Panc1 (cell line): ENCODE measurements around the gene BTG2. TPM values are rescaled to one million over a fixed set of nuclear protein-coding genes. Genes with fewer than 3 reads are reported as not detected.

Experiments used
- ATAC-seq: fragments of 200-7000 bp; cut with Tn5 transposase; 2 replicates; pipeline ENCODE4 v1.9.1; 2020; ENCODE audit warnings: mild to moderate bottlenecking, moderate library complexity
- BruUV-seq: library from RNA; stranded (reverse); fragments of 400-500 nt; replicated peaks from 2 replicates; lab custom pipeline; 2021; lab: Mats Ljungman, UMichigan
- CTCF ChIA-PET: fragments of 300-600 bp; sonication (Branson Sonifier 250); formaldehyde crosslinking; loops from one replicate; lab custom pipeline; 2022; ENCODE audit warnings: antibody characterized with exemption; lab: Charles Lee
- POLR2A ChIA-PET: fragments of 300-600 bp; sonication (Branson Sonifier 250); formaldehyde crosslinking; loops from one replicate; lab custom pipeline; 2022; ENCODE audit warnings: antibody characterized with exemption; lab: Charles Lee
- DNase-seq: peaks from one replicate; pipeline ENCODE4 v3.0.0-alpha.2; 2010; ENCODE audit warnings: low read depth, low spot score
- H3K27ac ChIP-seq: 2 replicates; pipeline ENCODE4 v1.5.1; 2011; ENCODE audit warnings: mild to moderate bottlenecking, low read length, inconsistent platforms
- H3K27me3 ChIP-seq: fragments of 200-500 bp; sonication (Bioruptor generic); 2 replicates; pipeline ENCODE4 v1.6.0; 2014; ENCODE audit warnings: low read length, inconsistent platforms; ENCODE audit not compliant: control insufficient read depth, insufficient read depth
- H3K36me3 ChIP-seq: fragments of 200-500 bp; sonication (Bioruptor generic); 2 replicates; pipeline ENCODE4 v1.5.1; 2014; ENCODE audit warnings: inconsistent platforms, mild to moderate bottlenecking, low read length, moderate library complexity; ENCODE audit not compliant: control insufficient read depth, insufficient read depth
- H3K4me1 ChIP-seq: 2 replicates; pipeline ENCODE4 v1.5.1; 2011; ENCODE audit warnings: inconsistent platforms, mild to moderate bottlenecking, low read length, moderate library complexity; ENCODE audit not compliant: control insufficient read depth, insufficient read depth
- H3K4me3 ChIP-seq, 2 experiments: 2 replicates each; pipeline ENCODE4 v1.5.1; 2011 to 2012; ENCODE audit warnings: low read depth in 2 of 2, low read length in 2 of 2, mild to moderate bottlenecking in 2 of 2, inconsistent platforms in 1 of 2, moderate library complexity in 1 of 2
- H3K9me3 ChIP-seq: fragments of 200-500 bp; sonication (Bioruptor generic); 2 replicates; pipeline ENCODE4 v1.5.1; 2014; ENCODE audit warnings: low read depth, mild to moderate bottlenecking, inconsistent platforms, low read length, moderate library complexity; ENCODE audit not compliant: control insufficient read depth, insufficient read depth
- CTCF ChIP-seq: fragments of 450-650 bp; IDR thresholded peaks from 2 replicates; pipeline ENCODE4 v1.5.1; 2017; ENCODE audit warnings: mild to moderate bottlenecking
- POLR2AphosphoS5 ChIP-seq: IDR thresholded peaks from 2 replicates; pipeline ENCODE4 v1.6.1; 2012; ENCODE audit warnings: mild to moderate bottlenecking, low read depth, low read length, moderate library complexity
- REST ChIP-seq, 2 experiments: IDR thresholded peaks; 2 replicates each; pipeline ENCODE4 v1.6.1; 2011 to 2012; ENCODE audit warnings: low read depth in 2 of 2, control low read depth in 1 of 2, low read length in 1 of 2, mild to moderate bottlenecking in 1 of 2, moderate library complexity in 1 of 2; ENCODE audit not compliant: insufficient read depth in 1 of 2
- SIN3A ChIP-seq: IDR thresholded peaks from 2 replicates; pipeline ENCODE4 v1.6.1; 2012; ENCODE audit warnings: low read depth, mild to moderate bottlenecking, low read length, moderate library complexity, borderline replicate concordance; ENCODE audit not compliant: insufficient read depth
- TCF7L2 ChIP-seq: IDR thresholded peaks from 2 replicates; pipeline ENCODE4 v1.6.1; 2011; ENCODE audit warnings: mild to moderate bottlenecking, low read depth, low read length, inconsistent platforms
- in situ Hi-C: cut with HindIII; loops from 2 replicates; pipeline ENCODE4 v1.10.0; 2016; ENCODE audit warnings: low sequenced_read_pairs, low pct_unique_long_range_greater_than_20kb
- intact Hi-C: fragments of 100-400 bp; cut with micrococcal nuclease; formaldehyde crosslinking; loops from one replicate; pipeline ENCODE4 v1.10.0; 2022; ENCODE audit not compliant: unreplicated experiment
- total RNA-seq: library from RNA; stranded (reverse); gene quantifications from one replicate; pipeline ENCODE4 v1.2.1, GENCODE V29; 2021; ENCODE audit not compliant: unreplicated experiment

BTG2 gene
- total RNA-seq, 1 experiment from 2014 or later, result 6.1 TPM

GRCh38 chr1:203288400-203288799, 16.9 kb upstream of the BTG2 start:
- Histone ChIP-seq H3K4me3 (no peak overlapping the region), H3K36me3 (no peaks in the 10 kb centered on the region), H3K27me3 (peaks cover 3% of the 10 kb centered on the region; the same call in 1 of the 2 replicates), H3K27ac (no peak overlapping the region), H3K4me1 (no peaks in the 10 kb centered on the region), H3K9me3 (no peaks in the 10 kb centered on the region)
- intact Hi-C loops (no loop called here), in situ Hi-C loops (no loop called here)
- no TSS peak for BruUV-seq
- no peak for ATAC-seq
- ChIA-PET POLR2A (no interaction called here), CTCF (interaction anchor here (1.1 kb wide), 1 partner anchor 58 kb away, joined by 3 read pairs; no protein-coding TSS in a partner anchor)
- no peak for DNase-seq
- TF ChIP-seq SIN3A, result no peak
- TF ChIP-seq REST (IDR thresholded peaks at IDR 0.05; ENCODE audit: insufficient read depth in 1 of 2, low read depth in 2 of 2, low read length in 1 of 2), result no peak
- no peak for TF ChIP-seq POLR2AphosphoS5
- TF ChIP-seq CTCF, result no peak
- TF ChIP-seq TCF7L2, result no peak

- Histone ChIP-seq H3K4me1 (no peaks in the 10 kb centered on the region), H3K27me3 (peaks cover 3% of the 10 kb centered on the region; the same call in 1 of the 2 replicates), H3K36me3 (no peaks in the 10 kb centered on the region), H3K9me3 (no peaks in the 10 kb centered on the region), H3K27ac (no peak overlapping the region), H3K4me3 (no peak overlapping the region)
- DNase-seq (no peak), ATAC-seq (no peak)
- CTCF ChIA-PET, result interaction anchor here (1.1 kb wide), 1 partner anchor 57 kb away, joined by 3 read pairs; no protein-coding TSS in a partner anchor
- POLR2A ChIA-PET, result no interaction called here
- in situ Hi-C loops (no loop called here), intact Hi-C loops (no loop called here)
- BruUV-seq, result no TSS peak
- TF ChIP-seq POLR2AphosphoS5 (no peak), CTCF (no peak), REST (IDR thresholded peaks at IDR 0.05; ENCODE audit: insufficient read depth in 1 of 2, low read depth in 2 of 2, low read length in 1 of 2) (no peak), SIN3A (no peak), TCF7L2 (no peak)
These were observed 15.9 kb upstream of the BTG2 start for GRCh38 chr1:203289281-203289981.
